GM19468 (cell line): ENCODE data around the gene CDKN2B-AS1.

Experiments used
- ATAC-seq: cut with Tn5 transposase; IDR thresholded peaks from one replicate; pipeline ENCODE4 v1.9.1; 2021; ENCODE audit warnings: mild to moderate bottlenecking, moderate library complexity, moderate number of reproducible peaks; ENCODE audit not compliant: unreplicated experiment; ENCODE audit errors: extremely low read depth

CDKN2B-AS1 gene

DNA sequence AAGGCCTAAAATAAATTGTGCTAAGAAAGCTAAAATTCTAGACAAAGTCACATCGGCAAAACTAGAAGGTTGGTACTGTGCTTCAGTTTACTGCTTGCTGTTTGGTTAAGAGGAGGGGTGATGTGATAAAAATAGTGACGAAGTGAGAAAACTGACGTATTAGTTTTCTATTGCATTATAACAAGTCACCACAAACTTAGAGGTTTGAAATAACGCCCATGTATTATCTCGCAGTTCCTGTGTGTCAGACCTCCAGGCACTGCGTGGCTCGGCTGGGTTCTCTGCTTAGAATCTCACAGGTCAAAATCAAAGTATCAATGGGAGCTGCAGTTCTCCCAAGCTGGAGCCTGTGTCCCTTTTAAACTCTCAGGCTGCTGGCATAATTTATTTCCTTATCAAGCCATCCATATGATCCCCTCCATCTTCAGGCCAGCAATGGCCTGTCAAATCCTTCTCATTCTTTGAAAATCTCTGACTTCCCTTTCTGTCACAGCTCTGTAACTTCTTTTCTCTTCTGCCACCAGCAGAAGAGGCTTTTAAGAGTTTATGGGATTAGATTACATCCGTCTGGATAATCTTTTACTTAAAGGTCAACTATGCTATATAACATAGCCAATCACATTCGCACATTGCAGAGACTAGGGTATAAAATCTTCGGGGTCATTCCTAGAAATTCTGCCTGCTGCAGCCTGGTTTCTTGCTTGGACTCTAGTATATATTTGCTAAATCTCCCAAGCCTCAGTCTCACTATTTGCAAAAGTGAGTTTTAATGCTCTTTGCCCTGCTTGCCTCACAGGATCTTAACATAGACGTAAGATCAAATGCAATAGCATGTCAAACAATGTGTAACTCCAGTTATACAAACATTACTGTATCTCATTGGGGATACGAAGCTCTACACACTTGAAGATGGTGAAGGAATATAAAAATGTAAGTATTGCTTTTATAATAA is 118.6 kb downstream of the CDKN2B-AS1 start:
- ATAC-seq: no peak

DNA sequence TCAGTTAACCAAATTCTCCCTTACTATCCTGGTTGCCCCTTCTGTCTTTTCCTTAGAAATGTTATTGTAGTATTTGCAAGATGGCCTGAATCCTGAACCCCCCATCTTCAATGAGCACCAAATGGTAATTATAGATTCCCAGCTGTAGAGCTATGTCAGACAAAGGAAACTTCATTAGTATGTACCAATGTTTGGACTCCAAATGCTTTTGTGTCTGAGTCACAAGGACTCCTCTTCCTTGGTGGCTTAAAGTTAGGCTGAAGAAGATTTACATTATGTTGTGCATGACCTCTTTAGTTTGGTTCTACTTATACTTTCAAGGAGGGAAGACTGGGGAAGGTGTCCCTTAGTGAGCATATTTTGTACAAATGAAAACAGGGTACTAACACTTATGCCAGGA is 120.4 kb downstream of the CDKN2B-AS1 start:
- ATAC-seq: no peak

DNA sequence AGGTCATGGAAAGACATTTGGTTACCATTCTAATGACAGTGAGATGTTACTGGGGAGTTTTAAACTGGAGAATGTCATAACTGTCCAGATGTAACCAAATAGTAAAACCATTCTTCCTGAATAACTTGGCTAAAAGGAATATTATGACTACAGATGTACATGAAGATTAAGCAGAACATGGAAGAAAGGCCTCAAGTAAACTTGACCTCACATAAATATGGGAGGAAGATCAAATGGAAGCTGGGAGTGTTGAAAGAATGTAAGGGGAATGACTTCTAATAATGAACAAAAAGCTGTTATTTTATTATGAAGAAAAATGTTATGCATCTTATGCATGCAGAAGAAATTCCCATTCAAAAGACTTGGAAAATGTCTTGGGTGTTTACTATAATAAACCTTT is 122.2 kb downstream of the CDKN2B-AS1 start:
- ATAC-seq: no peak

DNA sequence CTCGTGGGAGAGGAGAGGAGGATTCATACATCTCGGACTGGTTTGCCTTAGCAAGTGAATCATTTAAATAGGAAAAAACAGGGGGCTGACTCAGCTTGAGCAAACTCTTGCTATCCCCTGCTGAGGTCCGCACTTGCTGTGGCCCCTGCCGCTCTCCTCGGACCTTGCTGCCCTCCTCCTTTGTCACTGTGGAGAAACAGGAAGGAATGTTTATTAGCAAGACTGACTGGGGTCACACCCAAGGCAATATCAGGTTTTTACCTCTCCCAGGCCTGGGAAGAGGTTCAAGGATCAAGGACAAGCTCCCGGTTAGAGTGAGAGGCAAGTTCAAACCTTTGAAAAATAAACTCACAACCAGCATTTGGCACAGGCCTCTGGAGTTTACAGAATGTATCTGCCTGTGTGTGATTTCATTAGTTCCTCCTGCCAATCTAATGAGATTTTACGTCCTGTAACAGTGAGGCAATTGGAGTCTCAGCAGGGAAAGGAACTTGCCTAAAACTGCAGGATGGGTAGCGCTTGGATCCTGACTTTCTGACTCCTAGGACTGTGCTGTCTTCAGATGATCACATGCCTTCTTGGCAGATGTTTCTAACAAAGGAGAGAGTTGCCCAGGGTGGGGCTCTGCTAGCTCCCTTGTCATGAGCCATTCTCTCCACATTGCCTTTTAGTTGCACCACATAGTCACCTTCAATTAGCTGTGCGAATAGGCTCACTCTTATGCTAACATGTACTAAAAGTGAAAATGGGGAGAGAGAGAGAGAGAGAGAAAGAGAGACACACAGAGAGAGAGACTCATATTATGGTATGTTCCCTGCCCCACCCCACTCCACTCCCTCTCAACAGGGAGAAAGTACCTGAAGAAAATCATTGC is 123.2 kb downstream of the CDKN2B-AS1 start:
- no peak for ATAC-seq

DNA sequence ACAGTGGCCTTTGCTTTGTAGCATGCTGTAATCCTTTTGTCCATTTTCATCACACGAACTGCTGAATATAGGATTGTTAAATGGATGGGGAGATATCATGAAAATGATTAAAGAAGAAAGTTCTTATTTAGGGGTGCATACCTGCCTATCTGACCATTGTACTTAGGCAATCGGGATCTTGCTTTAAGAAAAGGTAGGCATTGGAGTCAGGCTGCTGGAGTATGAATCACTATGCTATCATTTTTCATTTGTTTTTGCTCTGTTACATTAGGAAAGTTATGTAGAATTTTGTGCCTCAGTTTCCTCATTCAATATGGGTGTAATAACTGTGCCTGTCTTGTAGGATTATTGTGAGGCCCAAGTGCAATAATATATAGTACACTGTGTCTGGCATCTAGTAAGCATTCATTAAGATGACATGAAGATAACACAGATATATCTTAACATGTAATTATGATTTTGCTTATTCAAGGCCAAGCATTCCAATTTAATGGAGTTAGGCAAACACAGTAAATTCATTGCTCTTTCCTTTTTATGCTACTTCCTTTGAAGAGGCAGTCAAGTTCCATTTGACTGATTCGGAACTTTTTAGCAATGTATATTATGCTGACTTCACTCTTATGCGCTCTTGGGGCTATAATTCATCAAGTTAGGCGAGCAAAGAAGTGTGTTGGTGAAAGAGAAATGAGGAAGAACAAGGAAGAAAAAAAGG is 124.4 kb downstream of the CDKN2B-AS1 start:
- no peak for ATAC-seq

GRCh38 chr9:22119522-22120158 is 125.0 kb downstream of the CDKN2B-AS1 start:
- no peak for ATAC-seq

- no peak for ATAC-seq
These were observed 125.6 kb downstream of the CDKN2B-AS1 start for GRCh38 chr9:22120159-22120549.

- ATAC-seq: no peak
These were observed 126.0 kb downstream of the CDKN2B-AS1 start for GRCh38 chr9:22120595-22120994.

GRCh38 chr9:22124263-22125011 is 129.8 kb downstream of the CDKN2B-AS1 start:
- ATAC-seq: no peak

DNA sequence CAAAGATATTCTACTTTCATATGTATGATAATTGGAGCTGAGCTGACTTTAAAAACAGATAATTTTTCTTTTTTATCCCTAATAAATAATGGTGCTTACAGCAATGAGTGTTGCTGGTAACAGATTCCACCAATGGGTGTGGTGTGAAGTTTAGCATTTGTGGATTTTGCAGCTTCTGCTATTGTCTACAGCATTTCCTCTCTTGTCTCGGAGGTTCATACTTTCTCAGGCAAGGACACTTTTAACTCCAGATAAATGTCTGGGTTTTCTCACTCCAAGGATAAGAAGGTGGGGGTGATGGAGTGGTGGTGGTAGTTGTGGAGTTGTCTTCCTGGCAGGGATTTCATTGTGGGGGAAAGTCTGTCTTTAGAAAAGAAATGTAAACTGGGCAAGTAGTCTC is 134.5 kb downstream of the CDKN2B-AS1 start:
- ATAC-seq: no peak

- no peak for ATAC-seq
These were observed 135.0 kb downstream of the CDKN2B-AS1 start for GRCh38 chr9:22129633-22130032.

- ATAC-seq: no peak
These were observed 137.2 kb downstream of the CDKN2B-AS1 start for GRCh38 chr9:22131817-22132216.

DNA sequence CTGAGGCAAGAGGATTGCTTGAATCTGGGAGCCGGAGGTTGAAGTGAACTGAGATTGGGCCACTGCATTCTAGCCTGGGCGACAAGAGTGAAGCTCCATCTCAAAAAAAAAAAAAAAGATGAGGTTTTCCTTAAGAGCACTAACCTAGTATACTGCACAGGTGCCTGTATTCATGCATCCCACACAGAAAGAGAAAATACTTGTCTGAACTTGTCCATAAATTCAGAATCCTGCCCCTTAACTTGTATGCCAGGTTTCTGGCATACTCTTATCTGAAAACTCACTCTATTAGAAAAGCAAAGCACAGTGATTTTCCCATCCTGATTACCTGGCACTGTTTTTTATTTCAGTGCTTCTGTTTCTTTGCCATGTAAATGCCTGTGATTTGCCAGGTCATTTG is 139.8 kb downstream of the CDKN2B-AS1 start:
- ATAC-seq: no peak

GRCh38 chr9:22136461-22137096 is 142.0 kb downstream of the CDKN2B-AS1 start:
- no peak for ATAC-seq

DNA sequence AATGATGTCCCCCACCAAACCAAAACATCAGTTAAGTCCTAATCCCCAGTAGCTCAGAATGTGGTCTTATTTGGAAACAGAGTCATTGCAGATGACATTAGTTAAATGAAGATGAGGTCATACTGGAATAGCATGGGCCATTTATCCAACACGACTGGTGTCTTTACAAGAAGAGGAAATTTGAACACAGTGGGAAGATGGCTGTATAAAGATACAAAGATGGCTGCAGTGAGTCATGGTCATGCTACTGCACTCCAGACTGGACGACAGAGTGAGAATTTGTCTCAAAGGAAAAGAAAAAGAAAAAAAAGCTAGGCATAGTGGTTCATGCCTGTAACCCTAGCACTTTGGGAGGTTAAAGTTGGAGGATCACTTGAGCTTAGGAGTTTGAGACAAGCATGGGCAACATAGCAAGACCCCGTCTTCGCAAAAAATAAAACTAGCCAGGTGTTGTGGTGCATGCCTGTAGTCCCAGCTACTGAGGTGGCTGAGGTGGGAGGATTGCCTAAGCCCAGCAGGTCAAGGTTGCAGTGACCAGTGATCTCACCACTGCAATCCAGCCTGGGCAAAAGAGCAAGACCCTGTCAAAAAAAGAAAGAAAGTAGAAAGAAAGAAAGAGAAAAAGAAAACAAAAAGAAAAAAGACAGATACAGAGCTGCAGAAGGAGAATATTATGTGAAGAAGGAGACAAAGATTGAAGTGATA is 144.5 kb downstream of the CDKN2B-AS1 start:
- no peak for ATAC-seq

DNA sequence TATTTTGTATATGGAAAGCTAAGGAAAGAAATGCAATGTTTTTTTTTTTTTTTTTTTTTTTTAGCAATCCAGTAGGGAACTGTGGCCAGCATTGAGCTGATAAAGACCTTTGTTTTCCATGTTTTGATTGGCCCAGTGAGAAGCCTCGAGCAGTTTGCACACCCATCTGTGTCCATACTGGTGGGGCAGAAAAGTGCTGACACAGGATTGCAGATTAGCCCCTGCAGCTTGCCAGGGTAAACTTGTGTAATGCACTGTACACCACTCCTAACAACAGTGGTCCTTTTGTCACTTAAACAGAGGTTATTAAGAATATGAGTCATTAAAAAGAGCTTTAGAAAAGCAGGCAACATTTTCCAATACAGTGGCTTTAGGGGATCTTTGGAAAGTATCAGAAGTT is 147.3 kb downstream of the CDKN2B-AS1 start:
- no peak for ATAC-seq

DNA sequence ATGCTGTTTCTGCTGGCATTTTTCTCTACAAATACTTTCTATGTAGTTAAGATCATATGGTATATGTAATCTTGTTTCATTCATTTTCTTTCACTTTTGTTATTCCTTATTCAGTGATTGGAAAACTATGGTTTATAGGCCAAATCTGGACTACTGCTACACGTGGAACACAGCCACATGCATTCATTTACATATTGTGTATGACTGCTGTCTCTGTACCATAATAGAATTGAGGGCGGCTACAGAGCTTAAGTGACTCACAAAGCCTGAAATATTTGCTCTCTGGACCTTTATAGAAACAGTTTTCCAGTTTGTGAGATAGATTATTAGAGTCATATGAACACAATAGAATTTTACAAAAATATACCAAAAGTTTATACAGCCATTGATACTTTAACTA is 148.1 kb downstream of the CDKN2B-AS1 start:
- no peak for ATAC-seq
